Inflammatory macrophage (primary cell): ENCODE results near the gene SPSB3.

Source experiments
- DNase-seq, 2 donors: peaks; one replicate each; pipeline ENCODE4 v3.0.0-alpha.2; 2020 to 2022

SPSB3 gene

DNA sequence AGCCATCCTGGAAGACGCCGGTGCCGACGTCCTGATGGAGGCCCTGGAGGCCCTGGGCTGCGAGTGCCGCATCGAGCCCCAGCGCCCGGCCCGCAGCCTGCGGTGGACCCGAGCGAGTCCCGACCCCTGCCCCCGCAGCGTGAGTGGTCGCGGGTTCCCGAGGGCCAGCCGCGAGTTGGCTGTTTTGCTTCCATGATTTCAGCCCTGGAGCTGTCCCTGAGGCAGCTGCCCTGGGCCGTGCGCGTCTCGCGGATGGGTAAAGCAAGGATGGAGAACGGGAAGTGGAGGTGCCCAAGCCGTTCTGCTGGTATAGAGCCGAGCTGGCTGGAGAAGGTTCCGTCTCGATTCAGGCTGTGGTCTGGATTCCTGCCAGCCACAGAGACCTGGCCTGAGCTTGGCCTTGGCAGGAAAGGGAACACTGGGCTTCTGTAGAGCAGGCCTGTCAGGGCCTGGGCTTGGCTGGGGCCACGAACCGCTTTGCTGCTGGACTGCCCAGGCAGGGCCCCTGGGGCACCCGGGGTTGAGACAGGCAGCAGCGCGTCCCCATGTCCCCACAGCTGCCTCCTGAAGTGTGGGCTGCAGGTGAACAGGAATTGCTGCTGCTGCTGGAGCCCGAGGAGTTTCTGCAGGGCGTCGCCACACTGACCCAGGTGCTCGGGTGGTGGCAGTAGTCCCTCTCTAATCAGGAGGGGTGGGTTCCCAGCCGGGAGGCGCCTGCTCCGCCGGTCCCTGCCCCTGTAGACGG, 8.5 kb downstream of the SPSB3 start:
- peak; percentile 35 to 53 for DNase-seq

GRCh38 chr16:1772908-1773702, 9.3 kb downstream of the SPSB3 start, which contains the start of gene MRPS34:
TSS of gene MRPS34 (minus strand) at chr16:1773134. CDS start at chr16:1773119, 15 bp downstream.
- DNase-seq: peak; percentile 80 to 89

DNA sequence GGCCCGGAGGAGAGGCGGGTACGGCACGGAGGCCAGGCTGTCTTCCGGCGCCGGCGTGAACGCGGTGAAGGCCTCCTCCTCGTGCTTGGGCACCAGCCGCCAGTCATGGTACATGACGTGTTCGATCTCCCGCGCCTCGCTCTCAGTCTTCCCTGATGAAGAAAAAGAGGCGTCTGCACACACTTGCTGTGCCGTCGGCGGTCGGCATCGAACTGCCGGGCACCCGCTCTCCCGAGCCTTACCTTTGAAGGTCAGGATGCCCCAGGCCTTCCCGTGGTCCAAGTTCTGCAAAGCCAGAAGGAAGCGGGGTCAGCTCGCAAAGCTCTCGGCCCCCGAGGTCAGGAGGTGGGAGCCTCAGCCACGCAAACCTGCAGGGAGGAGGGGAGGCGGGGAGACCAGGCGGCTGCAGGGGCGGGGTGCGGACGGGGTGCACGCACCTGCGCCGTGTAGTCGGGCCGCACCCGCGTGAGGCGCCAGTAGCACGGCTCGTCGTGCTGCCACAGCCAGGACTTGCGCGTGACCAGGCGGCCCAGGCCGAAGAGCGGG, 9.9 kb downstream of the SPSB3 start, which contains the start of gene EME2:
Gene EME2, plus strand, starts transcription at position 449 of the 546 bp plus-strand sequence. CDS start 418 bp downstream, outside the sequence.
- peak; percentile 7 to 32 for DNase-seq

GRCh38 chr16:1771864-1772361, 10.5 kb downstream of the SPSB3 start:
- no peak for DNase-seq

DNA sequence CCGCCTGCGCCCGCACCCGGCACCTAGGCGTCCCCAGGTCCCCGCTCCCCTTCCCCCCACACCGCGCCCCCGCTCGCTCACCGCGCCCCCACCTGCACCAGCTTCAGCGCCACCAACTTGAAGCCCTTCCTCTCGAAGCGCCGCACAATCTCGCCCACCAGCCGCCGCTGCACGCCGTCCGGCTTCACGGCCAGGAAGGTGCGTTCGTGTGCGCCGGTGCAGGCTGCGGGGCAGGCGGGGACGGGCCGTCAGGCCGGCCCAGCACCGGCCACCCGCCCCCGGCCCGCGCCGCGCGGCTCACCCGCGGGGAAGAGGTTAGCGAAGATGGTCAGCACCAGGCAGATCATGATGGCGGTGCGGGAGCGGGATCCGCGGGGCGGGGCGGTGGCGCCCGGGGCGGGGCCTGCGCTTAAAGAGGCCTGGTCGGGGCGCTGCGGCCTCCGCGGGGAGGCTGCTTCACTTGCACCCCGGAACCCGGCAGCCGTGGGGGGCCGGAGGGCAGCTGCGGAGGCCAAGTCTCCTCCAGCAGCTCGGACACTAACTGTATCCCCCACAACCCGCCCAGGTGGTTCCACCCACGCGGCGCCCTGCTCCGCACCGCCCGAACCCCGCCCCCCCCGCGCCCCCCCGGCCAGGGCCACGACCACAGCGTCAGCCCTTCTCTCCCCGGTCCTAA, 11.0 kb downstream of the SPSB3 start, which contains the start of gene NME3:
Gene NME3, minus strand, starts transcription at position 356 of the 676 bp plus-strand sequence. Its CDS starts 9 bp downstream, at position 347.
- peak; percentile 58 to 72 for DNase-seq

GRCh38 chr16:1770328-1771187, 11.8 kb downstream of the SPSB3 start:
- peak in 1 of 2 donors; percentile 10 for DNase-seq

GRCh38 chr16:1769402-1770300, 12.7 kb downstream of the SPSB3 start:
- DNase-seq: no peak

- no peak for DNase-seq
Observed at GRCh38 chr16:1768767-1769401, 13.5 kb downstream of the SPSB3 start.

- DNase-seq: no peak
Observed at GRCh38 chr16:1768061-1768766, 14.2 kb downstream of the SPSB3 start.

DNA sequence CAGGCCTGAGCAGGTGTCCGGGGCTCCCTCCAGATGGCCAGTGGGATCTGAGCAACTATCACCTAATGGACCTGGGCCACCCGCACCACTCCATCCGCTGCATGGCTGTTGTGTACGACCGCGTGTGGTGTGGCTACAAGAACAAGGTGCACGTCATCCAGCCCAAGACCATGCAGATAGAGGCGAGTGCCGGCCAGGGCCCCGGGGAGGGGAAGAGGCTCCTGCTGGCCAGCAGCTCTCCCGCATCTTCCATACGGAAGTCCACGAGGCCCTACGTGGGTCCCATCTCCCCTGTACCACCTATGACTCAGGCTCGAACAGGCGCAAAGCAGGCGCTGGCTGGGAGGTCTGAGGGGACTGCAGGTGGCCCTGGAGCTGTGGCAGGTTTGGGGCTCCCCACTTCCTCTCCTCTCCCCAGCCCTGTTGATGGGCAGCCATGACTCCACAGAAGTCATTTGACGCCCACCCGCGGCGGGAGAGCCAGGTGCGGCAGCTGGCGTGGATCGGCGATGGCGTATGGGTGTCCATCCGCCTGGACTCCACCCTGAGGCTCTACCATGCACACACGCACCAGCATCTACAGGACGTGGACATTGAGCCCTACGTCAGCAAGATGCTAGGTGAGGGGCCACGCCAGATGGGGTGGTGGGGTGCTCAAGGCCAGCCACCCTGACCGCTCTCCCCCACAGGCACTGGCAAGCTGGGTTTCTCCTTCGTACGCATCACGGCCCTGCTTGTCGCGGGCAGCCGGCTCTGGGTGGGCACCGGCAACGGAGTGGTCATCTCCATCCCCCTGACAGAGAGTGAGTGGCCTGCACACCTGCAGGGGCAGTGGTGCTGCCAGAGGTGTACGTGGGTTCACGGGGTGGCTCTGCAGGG, 15.0 kb downstream of the SPSB3 start:
- DNase-seq: no peak

GRCh38 chr16:1766701-1767100, 15.7 kb downstream of the SPSB3 start:
- no peak for DNase-seq

DNA sequence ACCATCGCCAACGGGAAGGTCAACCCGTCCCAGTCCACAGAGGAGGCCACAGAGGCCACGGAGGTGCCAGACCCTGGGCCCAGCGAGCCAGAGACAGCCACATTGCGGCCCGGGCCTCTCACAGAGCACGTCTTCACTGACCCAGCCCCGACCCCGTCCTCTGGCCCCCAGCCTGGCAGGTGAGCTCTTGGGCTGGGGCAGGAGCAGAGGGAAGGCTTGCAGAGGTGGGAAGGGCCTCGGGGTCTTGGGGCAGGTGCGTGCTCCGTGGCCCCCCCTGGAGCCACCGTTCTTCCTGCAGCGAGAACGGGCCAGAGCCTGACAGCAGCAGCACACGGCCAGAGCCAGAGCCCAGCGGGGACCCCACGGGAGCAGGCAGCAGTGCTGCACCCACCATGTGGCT, 16.1 kb downstream of the SPSB3 start:
- DNase-seq: no peak

GRCh38 chr16:1765826-1766225, 16.5 kb downstream of the SPSB3 start:
- DNase-seq: no peak

DNA sequence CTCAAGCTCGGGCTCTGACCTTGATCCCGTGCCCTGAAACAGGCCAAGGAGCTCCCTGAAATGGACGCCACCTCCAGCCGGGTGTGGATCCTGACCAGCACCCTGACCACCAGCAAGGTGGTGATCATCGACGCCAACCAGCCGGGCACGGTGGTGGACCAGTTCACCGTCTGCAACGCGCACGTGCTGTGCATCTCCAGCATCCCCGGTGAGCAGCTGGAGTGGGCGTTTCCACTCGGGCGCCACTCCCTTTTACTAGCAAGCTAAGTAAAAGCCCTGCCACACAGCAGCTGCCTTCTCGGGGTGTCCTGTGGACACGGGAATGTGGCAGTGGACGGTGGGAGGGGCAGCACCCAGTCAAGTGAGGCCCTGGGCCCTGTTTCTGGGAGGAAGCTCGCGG, 17.4 kb downstream of the SPSB3 start:
- no peak for DNase-seq

GRCh38 chr16:1763521-1764511, 18.6 kb downstream of the SPSB3 start:
- DNase-seq: no peak

DNA sequence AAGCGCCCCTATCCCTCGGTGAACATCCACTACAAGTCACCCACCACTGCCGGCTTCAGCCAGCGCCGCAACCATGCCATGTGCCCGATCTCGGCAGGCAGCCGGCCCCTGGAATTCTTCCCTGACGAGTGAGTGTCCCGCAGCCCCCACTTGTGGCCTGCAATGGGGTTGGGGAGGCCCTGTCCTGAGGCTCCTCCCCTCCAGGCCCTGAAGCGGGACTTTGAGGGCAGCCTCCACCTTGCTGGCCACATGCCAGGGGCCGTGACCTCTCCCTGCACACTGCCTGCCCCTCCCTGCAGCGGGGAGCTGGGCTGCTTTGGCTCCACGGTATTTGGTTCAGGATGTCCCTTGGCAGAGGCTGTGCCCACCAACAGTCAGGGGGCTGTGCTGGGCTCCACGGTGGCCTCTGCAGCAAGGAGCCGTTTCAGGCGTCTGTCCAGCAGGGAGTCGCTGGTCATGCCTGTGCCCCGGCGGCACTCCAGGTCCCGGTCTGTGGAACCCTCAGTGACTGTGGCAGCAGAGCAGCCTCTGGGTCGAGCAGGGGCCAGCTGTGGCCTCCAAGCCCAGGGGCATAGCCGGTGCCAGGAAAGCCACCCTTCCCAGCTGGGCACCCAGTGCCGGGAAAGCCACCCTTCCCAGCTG, 19.4 kb downstream of the SPSB3 start:
- no peak for DNase-seq
